H9 (cell line): Measurements from ENCODE around the gene CABP4. TPM values are rescaled to one million over a fixed set of nuclear protein-coding genes. Genes with fewer than 3 reads are reported as not detected.

Experiments used
- DNase-seq: peaks from one replicate; pipeline ENCODE4 v3.0.0-alpha.2; 2017
- H2AFZ ChIP-seq: one replicate; pipeline ENCODE4 v1.6.1; 2013; ENCODE audit warnings: mild to moderate bottlenecking, low read length, control low read depth, moderate library complexity
- H2AK5ac ChIP-seq: 2 replicates; pipeline ENCODE4 v1.6.1; 2013; ENCODE audit warnings: low read length, control low read depth, mixed read lengths; ENCODE audit not compliant: insufficient read length
- H2BK120ac ChIP-seq: one replicate; pipeline ENCODE4 v1.6.1; 2013; ENCODE audit warnings: low read depth, mild to moderate bottlenecking, low read length, control low read depth, inconsistent platforms; ENCODE audit not compliant: poor library complexity, severe bottlenecking
- H2BK12ac ChIP-seq: 2 replicates; pipeline ENCODE4 v1.6.1; 2013; ENCODE audit warnings: low read length, control low read depth, mixed read lengths, low read depth; ENCODE audit not compliant: insufficient read length
- H2BK15ac ChIP-seq: 2 replicates; pipeline ENCODE4 v1.6.1; 2013; ENCODE audit warnings: low read depth, low read length, control low read depth
- H2BK20ac ChIP-seq: one replicate; pipeline ENCODE4 v1.6.1; 2013; ENCODE audit warnings: low read depth, mild to moderate bottlenecking, low read length, control low read depth, inconsistent platforms; ENCODE audit not compliant: poor library complexity, severe bottlenecking
- H2BK5ac ChIP-seq: 2 replicates; pipeline ENCODE4 v1.6.1; 2013; ENCODE audit warnings: low read length, control low read depth, mixed read lengths; ENCODE audit not compliant: insufficient read length
- H3K14ac ChIP-seq: 2 replicates; pipeline ENCODE4 v1.6.1; 2013; ENCODE audit warnings: low read length, control low read depth; ENCODE audit not compliant: insufficient read depth
- H3K18ac ChIP-seq: 2 replicates; pipeline ENCODE4 v1.6.1; 2013; ENCODE audit warnings: low read depth, mild to moderate bottlenecking, mixed read lengths, low read length, control low read depth; ENCODE audit not compliant: insufficient read length
- H3K23ac ChIP-seq: 2 replicates; pipeline ENCODE4 v1.6.1; 2013; ENCODE audit warnings: low read length, control low read depth, mixed read lengths, low read depth; ENCODE audit not compliant: insufficient read length
- H3K23me2 ChIP-seq: 2 replicates; pipeline ENCODE4 v1.6.1; 2013; ENCODE audit warnings: low read depth, mild to moderate bottlenecking, mixed read lengths, low read length, control low read depth; ENCODE audit not compliant: insufficient read length, poor library complexity, severe bottlenecking
- H3K27ac ChIP-seq: 2 replicates; pipeline ENCODE4 v1.5.1; 2013; ENCODE audit warnings: low read length, control low read depth, mixed read lengths, low read depth; ENCODE audit not compliant: insufficient read length
- H3K27me3 ChIP-seq: 2 replicates; pipeline ENCODE4 v1.6.1; 2013; ENCODE audit warnings: low read length, control low read depth, inconsistent platforms; ENCODE audit not compliant: insufficient read depth
- H3K4ac ChIP-seq: 2 replicates; pipeline ENCODE4 v1.6.1; 2013; ENCODE audit warnings: low read depth, mild to moderate bottlenecking, control low read depth, inconsistent platforms, low read length, moderate library complexity
- H3K4me1 ChIP-seq: 2 replicates; pipeline ENCODE4 v1.6.1; 2013; ENCODE audit warnings: low read length, control low read depth, inconsistent platforms; ENCODE audit not compliant: insufficient read depth
- H3K4me2 ChIP-seq: 2 replicates; pipeline ENCODE4 v1.6.1; 2013; ENCODE audit warnings: low read length, control low read depth, mixed read lengths; ENCODE audit not compliant: insufficient read length, insufficient read depth
- H3K56ac ChIP-seq: 2 replicates; pipeline ENCODE4 v1.6.1; 2013; ENCODE audit warnings: low read depth, mild to moderate bottlenecking, mixed read lengths, low read length, control low read depth; ENCODE audit not compliant: insufficient read length
- H3K79me1 ChIP-seq: 2 replicates; pipeline ENCODE4 v1.6.1; 2013; ENCODE audit warnings: low read depth, mild to moderate bottlenecking, moderate library complexity, low read length, control low read depth, inconsistent platforms; ENCODE audit not compliant: insufficient read depth, poor library complexity, severe bottlenecking
- H3K79me2 ChIP-seq: 2 replicates; pipeline ENCODE4 v1.6.1; 2013; ENCODE audit warnings: low read length, control low read depth, inconsistent platforms; ENCODE audit not compliant: insufficient read depth
- H3K9ac ChIP-seq: 2 replicates; pipeline ENCODE4 v1.6.1; 2013; ENCODE audit warnings: low read length, control low read depth, mixed read lengths; ENCODE audit not compliant: insufficient read length; ENCODE audit errors: extremely low read depth
- H3K9me3 ChIP-seq: one replicate; pipeline ENCODE4 v1.6.1; 2013; ENCODE audit warnings: low read depth, low read length, inconsistent platforms; ENCODE audit not compliant: control insufficient read depth
- H3T11ph ChIP-seq: one replicate; pipeline ENCODE4 v1.6.1; 2013; ENCODE audit warnings: mild to moderate bottlenecking, low read length, control low read depth, inconsistent platforms
- H4K20me1 ChIP-seq: one replicate; pipeline ENCODE4 v1.6.1; 2013; ENCODE audit not compliant: control insufficient read depth, insufficient read length, insufficient read depth
- H4K5ac ChIP-seq: 2 replicates; pipeline ENCODE4 v1.6.1; 2013; ENCODE audit warnings: low read depth, mild to moderate bottlenecking, mixed read lengths, low read length, control low read depth; ENCODE audit not compliant: insufficient read length
- H4K8ac ChIP-seq: replicated peaks from 2 replicates; pipeline ENCODE4 v1.6.1; 2013; ENCODE audit warnings: low read length, control low read depth, mixed read lengths, low read depth; ENCODE audit not compliant: insufficient read length
- H4K91ac ChIP-seq: 2 replicates; pipeline ENCODE4 v1.6.1; 2013; ENCODE audit warnings: low read depth, mild to moderate bottlenecking, moderate library complexity, mixed read lengths, low read length, control low read depth; ENCODE audit not compliant: insufficient read length
- H3K27ac Mint-ChIP-seq, 3 experiments: 2 replicates in 2 of 3; 3 replicates in 1 of 3; pipeline ENCODE4 v1.8.0; 2020 to 2021; ENCODE audit warnings: mixed read lengths in 3 of 3, mild to moderate bottlenecking in 1 of 3, moderate library complexity in 1 of 3
- H3K27me3 Mint-ChIP-seq: 2 replicates; pipeline ENCODE4 v1.8.0; 2021; ENCODE audit warnings: low read depth, mild to moderate bottlenecking, moderate library complexity, mixed read lengths
- H3K36me3 Mint-ChIP-seq, 3 experiments: 2 replicates in 2 of 3; 3 replicates in 1 of 3; pipeline ENCODE4 v1.8.0; 2020 to 2021; ENCODE audit warnings: low read depth in 3 of 3, mixed read lengths in 3 of 3; ENCODE audit not compliant: insufficient read depth in 1 of 3
- H3K4me1 Mint-ChIP-seq, 2 experiments: 2 replicates each; pipeline ENCODE4 v1.8.0; 2020; ENCODE audit warnings: mixed read lengths in 2 of 2
- H3K4me3 Mint-ChIP-seq, 2 experiments: 2 replicates in 1 of 2; 3 replicates in 1 of 2; pipeline ENCODE4 v1.8.0; 2020 to 2021; ENCODE audit warnings: mild to moderate bottlenecking in 2 of 2, mixed read lengths in 2 of 2, moderate library complexity in 1 of 2
- H3K9me3 Mint-ChIP-seq, 2 experiments: 2 replicates in 1 of 2; 3 replicates in 1 of 2; pipeline ENCODE4 v1.8.0; 2020; ENCODE audit warnings: mild to moderate bottlenecking in 2 of 2, mixed read lengths in 2 of 2, moderate library complexity in 1 of 2
- CTCF ChIP-seq: fragments of 200-600 bp; sonication (generic); conservative IDR thresholded peaks from 3 replicates; pipeline ENCODE4 v1.8.0; 2021; ENCODE audit warnings: antibody characterized with exemption, mild to moderate bottlenecking
- WGBS: extraction: QIAGEN DNeasy Blood & Tissue Kit; methylation state at CpG from one replicate; pipeline ENCODE4 v1.1.7; 2013; ENCODE audit warnings: missing lambda C conversion rate, low lambda C conversion rate, mixed read lengths; ENCODE audit not compliant: insufficient read length; ENCODE audit errors: extremely low coverage; 5-methylcytosine and 5-hydroxymethylcytosine counted together
- total RNA-seq: library from RNA; stranded (reverse); gene quantifications from 2 replicates; pipeline ENCODE4 v1.2.1, GENCODE V29; 2021

Gene CABP4
- total RNA-seq, 1 experiment from 2014 or later = not detected

DNA sequence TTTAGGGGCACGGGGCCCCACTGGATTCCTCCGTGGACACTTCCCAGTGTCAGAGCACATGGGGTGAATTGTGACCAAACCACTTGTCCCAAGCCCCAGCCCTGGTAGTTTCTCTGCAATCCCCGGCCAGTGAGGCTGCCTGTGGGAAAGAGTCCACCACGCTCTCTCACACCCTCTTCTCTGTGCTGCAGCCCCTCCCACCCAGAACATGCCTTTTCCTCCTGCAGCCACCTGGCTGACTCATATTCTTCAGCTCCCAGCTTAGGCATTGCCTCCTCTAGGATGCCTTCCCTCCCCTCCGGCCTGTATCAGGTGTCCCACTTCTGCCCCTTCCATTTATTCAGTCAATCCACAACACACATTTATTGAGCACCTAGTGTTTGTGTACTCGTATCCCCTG is 32.3 kb upstream of the CABP4 start:
- Histone ChIP-seq H3K79me2 (no peaks in the 10 kb centered on the region), H3K23ac (no peak overlapping the region), H3K4me2 (no peak overlapping the region), H3K27ac (no peak overlapping the region), H3K9me3 (no peaks in the 10 kb centered on the region), H3K56ac (no peak overlapping the region), H3K4ac (no peak overlapping the region), H4K8ac (no peak overlapping the region), H2BK120ac (no peak overlapping the region), H3T11ph (no peak overlapping the region), H4K91ac (no peak overlapping the region), H3K14ac (no peak overlapping the region; the same call in 1 of the 2 replicates), H3K79me1 (no peaks in the 10 kb centered on the region), H3K4me1 (no peaks in the 10 kb centered on the region), H2AK5ac (no peak overlapping the region), H3K23me2 (no peaks in the 10 kb centered on the region), H3K18ac (no peak overlapping the region), H2BK5ac (no peak overlapping the region), H2AFZ (no peak overlapping the region), H4K5ac (no peak overlapping the region), H3K9ac (no peak overlapping the region), H3K27me3 (no peaks in the 10 kb centered on the region), H2BK15ac (no peak overlapping the region), H4K20me1 (no peaks in the 10 kb centered on the region), H2BK20ac (no peak overlapping the region), H2BK12ac (no peak overlapping the region)
- no peak for TF ChIP-seq CTCF
- Mint-ChIP-seq H3K27ac (peak overlapping the region in 1 of 3 experiments; percentile 29; a peak in 2 of 7 replicates), H3K27me3 (peaks cover 14% of the 10 kb centered on the region), H3K4me1 (peaks cover 18 to 22% of the 10 kb centered on the region in 2 experiments), H3K4me3 (peak overlapping the region in 1 of 2 experiments; percentile 56; a peak in 3 of 5 replicates), H3K9me3 (no peaks in the 10 kb centered on the region), H3K36me3 (peaks cover 0 to 1% (median 0%) of the 10 kb centered on the region in 3 experiments; a peak in 1 of 7 replicates)
- no CpG with 5 or more reads among the region's 6 CpGs for WGBS
- DNase-seq = peak; percentile 57
